HEK293 (cell line): ENCODE results near the gene TNIK.

Experiments
- CTCF ChIA-PET: fragments of 350-600 bp; formaldehyde crosslinking; extraction: SDS; loops from one replicate; lab custom pipeline; 2021; ENCODE audit warnings: antibody characterized with exemption; lab: Yijun Ruan, JAX
- POLR2A ChIA-PET: fragments of 300-600 bp; formaldehyde crosslinking; extraction: SDS; loops from one replicate; lab custom pipeline; 2020; ENCODE audit warnings: antibody characterized with exemption, inconsistent platforms; lab: Yijun Ruan, JAX
- H3K27ac ChIP-seq: fragments of 200-500 bp; sonication (Bioruptor generic); 2 replicates; pipeline ENCODE4 v1.5.1; 2014; ENCODE audit warnings: low read depth, low read length, control low read depth, inconsistent platforms; ENCODE audit errors: extremely low read depth
- H3K36me3 ChIP-seq, 2 experiments: fragments of 200-500 bp in 1 of 2; sonication (Bioruptor generic) in 1 of 2; 1 replicate in 1 of 2; 2 replicates in 1 of 2; pipeline ENCODE4 v1.5.1; 2014 to 2017; ENCODE audit warnings: inconsistent platforms in 2 of 2, low read length in 2 of 2; ENCODE audit not compliant: control insufficient read depth in 2 of 2, insufficient read depth in 1 of 2
- H3K4me1 ChIP-seq: fragments of 200-500 bp; sonication (Bioruptor generic); 2 replicates; pipeline ENCODE4 v1.5.1; 2014; ENCODE audit warnings: mild to moderate bottlenecking, low read length, inconsistent platforms; ENCODE audit not compliant: control insufficient read depth, insufficient read depth
- H3K4me3 ChIP-seq: 2 replicates; pipeline ENCODE4 v1.5.1; 2011; ENCODE audit warnings: low read depth, mild to moderate bottlenecking, control low read depth, low read length, moderate library complexity
- H3K9me3 ChIP-seq: fragments of 200-500 bp; sonication (Bioruptor generic); 2 replicates; pipeline ENCODE4 v1.5.1; 2014; ENCODE audit warnings: low read depth, low read length, inconsistent platforms; ENCODE audit not compliant: control insufficient read depth, insufficient read depth
- GLIS2 ChIP-seq: fragments of 450-650 bp; formaldehyde crosslinking; IDR thresholded peaks from 2 replicates; pipeline ENCODE4 v1.5.1; 2016; ENCODE audit warnings: missing biosample characterization, missing genetic modification characterization
- KLF1 ChIP-seq: fragments of 450-650 bp; formaldehyde crosslinking; IDR thresholded peaks from 2 replicates; pipeline ENCODE4 v1.5.1; 2016; ENCODE audit warnings: missing biosample characterization, missing genetic modification characterization
- SCRT1 ChIP-seq: fragments of 450-650 bp; formaldehyde crosslinking; IDR thresholded peaks from 2 replicates; pipeline ENCODE4 v1.5.1; 2016; ENCODE audit warnings: missing biosample characterization, missing genetic modification characterization, borderline replicate concordance
- ZBTB1 ChIP-seq: fragments of 450-650 bp; formaldehyde crosslinking; IDR thresholded peaks from 2 replicates; pipeline ENCODE4 v1.5.1; 2016; ENCODE audit warnings: missing biosample characterization, missing genetic modification characterization
- ZBTB49 ChIP-seq: fragments of 450-650 bp; formaldehyde crosslinking; IDR thresholded peaks from 2 replicates; pipeline ENCODE4 v1.5.1; 2016; ENCODE audit warnings: missing biosample characterization, missing genetic modification characterization, low read depth
- ZEB2 ChIP-seq: fragments of 450-650 bp; formaldehyde crosslinking; IDR thresholded peaks from 2 replicates; pipeline ENCODE4 v1.5.1; 2016; ENCODE audit warnings: missing biosample characterization, missing genetic modification characterization
- ZNF302 ChIP-seq: fragments of 450-650 bp; formaldehyde crosslinking; IDR thresholded peaks from 2 replicates; pipeline ENCODE4 v1.5.1; 2016; ENCODE audit warnings: missing biosample characterization, missing genetic modification characterization, low read depth
- ZNF391 ChIP-seq: fragments of 450-650 bp; formaldehyde crosslinking; IDR thresholded peaks from 2 replicates; pipeline ENCODE4 v1.5.1; 2016; ENCODE audit warnings: low read depth, missing biosample characterization, missing genetic modification characterization, borderline replicate concordance
- ZNF514 ChIP-seq: fragments of 450-650 bp; formaldehyde crosslinking; IDR thresholded peaks from 2 replicates; pipeline ENCODE4 v1.5.1; 2016; ENCODE audit warnings: missing biosample characterization, missing genetic modification characterization
- ZNF521 ChIP-seq: fragments of 450-650 bp; formaldehyde crosslinking; IDR thresholded peaks from 2 replicates; pipeline ENCODE4 v1.5.1; 2017; ENCODE audit warnings: missing biosample characterization, mild to moderate bottlenecking, missing genetic modification characterization
- ZNF544 ChIP-seq: fragments of 450-650 bp; formaldehyde crosslinking; IDR thresholded peaks from 2 replicates; pipeline ENCODE4 v1.5.0; 2017; ENCODE audit warnings: missing biosample characterization, missing genetic modification characterization
- ZNF558 ChIP-seq: fragments of 450-650 bp; formaldehyde crosslinking; IDR thresholded peaks from 2 replicates; pipeline ENCODE4 v1.5.1; 2016; ENCODE audit warnings: missing biosample characterization, missing genetic modification characterization
- ZNF624 ChIP-seq: fragments of 450-650 bp; formaldehyde crosslinking; IDR thresholded peaks from 2 replicates; pipeline ENCODE4 v1.5.1; 2017; ENCODE audit warnings: missing biosample characterization, missing genetic modification characterization
- ZNF654 ChIP-seq: fragments of 450-650 bp; formaldehyde crosslinking; IDR thresholded peaks from 2 replicates; pipeline ENCODE4 v1.5.1; 2016; ENCODE audit warnings: low read depth, missing biosample characterization, missing genetic modification characterization
- ZNF660 ChIP-seq: fragments of 450-650 bp; IDR thresholded peaks from 2 replicates; pipeline ENCODE4 v1.5.1; 2018; ENCODE audit warnings: missing biosample characterization, mild to moderate bottlenecking, missing genetic modification characterization
- ZNF664 ChIP-seq: fragments of 450-650 bp; formaldehyde crosslinking; IDR thresholded peaks from 2 replicates; pipeline ENCODE4 v1.5.1; 2016; ENCODE audit warnings: missing biosample characterization, missing genetic modification characterization
- ZNF785 ChIP-seq: fragments of 450-650 bp; formaldehyde crosslinking; IDR thresholded peaks from 2 replicates; pipeline ENCODE4 v1.5.1; 2016; ENCODE audit warnings: missing biosample characterization, missing genetic modification characterization
- ZNF792 ChIP-seq: fragments of 450-650 bp; formaldehyde crosslinking; IDR thresholded peaks from 2 replicates; pipeline ENCODE4 v1.5.1; 2016; ENCODE audit warnings: missing biosample characterization, missing genetic modification characterization
- ZNF843 ChIP-seq: fragments of 450-650 bp; formaldehyde crosslinking; IDR thresholded peaks from 2 replicates; pipeline ENCODE4 v1.5.1; 2016; ENCODE audit warnings: missing biosample characterization, missing genetic modification characterization
- TF ChIP-seq, protein P1 (sequence below): fragments of 450-650 bp; formaldehyde crosslinking; IDR thresholded peaks from 2 replicates; pipeline ENCODE4 v1.5.1; 2017; ENCODE audit warnings: missing biosample characterization, mild to moderate bottlenecking, missing genetic modification characterization, moderate library complexity
- TF ChIP-seq, protein P2 (sequence below): fragments of 450-650 bp; formaldehyde crosslinking; IDR thresholded peaks from 2 replicates; pipeline ENCODE4 v1.5.1; 2016; ENCODE audit warnings: missing biosample characterization, missing genetic modification characterization

Gene TNIK

GRCh38 chr3:171077261-171077660, 382.9 kb downstream of the TNIK start (continued):
- TF ChIP-seq ZNF654 (tag by site-specific recombination) (no peak), ZNF624 (tag by site-specific recombination) (no peak)

- H3K9me3 ChIP-seq, result no peaks in the 10 kb centered on the region
- H3K4me3 ChIP-seq, result no peak overlapping the region
- ChIA-PET CTCF (no interaction called here), POLR2A (no interaction called here)
- TF ChIP-seq ZNF558 (tag by site-specific recombination) (no peak), KLF1 (tag by site-specific recombination) (no peak), ZBTB49 (no peak), ZNF785 (tag by site-specific recombination) (no peak), SCRT1 (tag by site-specific recombination) (no peak), ZNF521 (tag by site-specific recombination) (no peak), ZNF514 (no peak), ZNF624 (tag by site-specific recombination) (no peak), ZNF302 (tag by site-specific recombination) (no peak), ZNF391 (no peak)
- TF ChIP-seq, protein P1, sequence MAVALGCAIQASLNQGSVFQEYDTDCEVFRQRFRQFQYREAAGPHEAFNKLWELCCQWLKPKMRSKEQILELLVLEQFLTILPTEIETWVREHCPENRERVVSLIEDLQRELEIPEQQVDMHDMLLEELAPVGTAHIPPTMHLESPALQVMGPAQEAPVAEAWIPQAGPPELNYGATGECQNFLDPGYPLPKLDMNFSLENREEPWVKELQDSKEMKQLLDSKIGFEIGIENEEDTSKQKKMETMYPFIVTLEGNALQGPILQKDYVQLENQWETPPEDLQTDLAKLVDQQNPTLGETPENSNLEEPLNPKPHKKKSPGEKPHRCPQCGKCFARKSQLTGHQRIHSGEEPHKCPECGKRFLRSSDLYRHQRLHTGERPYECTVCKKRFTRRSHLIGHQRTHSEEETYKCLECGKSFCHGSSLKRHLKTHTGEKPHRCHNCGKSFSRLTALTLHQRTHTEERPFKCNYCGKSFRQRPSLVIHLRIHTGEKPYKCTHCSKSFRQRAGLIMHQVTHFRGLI (tag by site-specific recombination), result no peak
- no peaks in the 10 kb centered on the region for H3K4me1 ChIP-seq
- no peak overlapping the region for H3K27ac ChIP-seq
- H3K36me3 ChIP-seq, result peaks cover 0 to 12% of the 10 kb centered on the region in 2 experiments; a peak in 1 of 3 replicates
Observed at GRCh38 chr3:171072432-171072831, 387.8 kb downstream of the TNIK start.

- no peaks in the 10 kb centered on the region for H3K4me1 ChIP-seq
- H3K9me3 ChIP-seq, result no peaks in the 10 kb centered on the region
- CTCF ChIA-PET, result no interaction called here
- H3K36me3 ChIP-seq, result peaks cover 0 to 18% of the 10 kb centered on the region in 2 experiments; a peak in 1 of 3 replicates
- no peak overlapping the region for H3K4me3 ChIP-seq
- POLR2A ChIA-PET, result no interaction called here
- H3K27ac ChIP-seq, result no peak overlapping the region
- TF ChIP-seq ZNF660 (no peak), ZNF544 (no peak), ZNF792 (no peak), GLIS2 (tag by site-specific recombination) (no peak), ZEB2 (tag by site-specific recombination) (no peak), ZNF664 (no peak), ZNF843 (no peak), ZBTB1 (tag by site-specific recombination) (no peak)
- TF ChIP-seq, protein P2, sequence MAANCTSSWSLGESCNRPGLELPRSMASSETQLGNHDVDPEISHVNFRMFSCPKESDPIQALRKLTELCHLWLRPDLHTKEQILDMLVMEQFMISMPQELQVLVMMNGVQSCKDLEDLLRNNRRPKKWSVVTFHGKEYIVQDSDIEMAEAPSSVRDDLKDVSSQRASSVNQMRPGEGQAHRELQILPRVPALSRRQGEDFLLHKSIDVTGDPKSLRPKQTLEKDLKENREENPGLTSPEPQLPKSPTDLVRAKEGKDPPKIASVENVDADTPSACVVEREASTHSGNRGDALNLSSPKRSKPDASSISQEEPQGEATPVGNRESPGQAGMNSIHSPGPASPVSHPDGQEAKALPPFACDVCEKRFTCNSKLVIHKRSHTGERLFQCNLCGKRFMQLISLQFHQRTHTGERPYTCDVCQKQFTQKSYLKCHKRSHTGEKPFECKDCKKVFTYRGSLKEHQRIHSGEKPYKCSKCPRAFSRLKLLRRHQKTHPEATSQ, result no peak
- TF ChIP-seq, all 188 proteins: peak for 0
Observed at GRCh38 chr3:171068658-171069057, 391.5 kb downstream of the TNIK start.
